Measurements from ENCODE around the gene TEX36. TPM values are rescaled to one million over a fixed set of nuclear protein-coding genes. Genes with fewer than 3 reads are reported as not detected.

TEX36 gene
- total and polyA plus RNA-seq, 2 of the 13 experiments (the other 11 are each of a cell fraction or from before 2014, with no cell fraction given) = not detected

GRCh38 chr10:125611756-125612155 is 71.2 kb downstream of the TEX36 start:
- intact Hi-C loops (cut with micrococcal nuclease; ENCODE audit: unreplicated experiment) = no loop called here
- Histone ChIP-seq H3K36me3 (replicated peaks in 1 of 2; ENCODE audit: control insufficient read depth in 1 of 2, insufficient read depth in 2 of 2, low read length in 2 of 2) (no peaks in the 10 kb centered on the region), H3K4me2 (ENCODE audit: low read depth, low read length) (no peak overlapping the region), H3K9me3 (ENCODE audit: low read length) (no peaks in the 10 kb centered on the region), H3K27ac (ENCODE audit: extremely low read length, insufficient read depth, low read length) (no peak overlapping the region), H3K4me3 (replicated peaks in 1 of 3; ENCODE audit: insufficient read depth in 1 of 3, low read depth in 2 of 3, low read length in 3 of 3) (no peak overlapping the region), H3K9ac (ENCODE audit: insufficient read depth, low read depth, low read length) (no peak overlapping the region), H2AFZ (ENCODE audit: low read length) (no peak overlapping the region), H3K4me1 (ENCODE audit: insufficient read depth, low read length) (no peaks in the 10 kb centered on the region), H3K27me3 (ENCODE audit: control insufficient read depth in 1 of 2, insufficient read depth in 2 of 2, low read length in 2 of 2) (peaks cover 0 to 12% of the 10 kb centered on the region in 2 experiments; a peak in 3 of 5 replicates), H4K20me1 (ENCODE audit: insufficient read depth, low read length) (no peaks in the 10 kb centered on the region), H3K79me2 (ENCODE audit: insufficient read depth, low read length) (no peaks in the 10 kb centered on the region)
- in situ Hi-C loops (cut with HindIII; ENCODE audit: extremely low pct_ligation_motif_present, low pct_unique_long_range_greater_than_20kb) = no loop called here
- no peak for ATAC-seq
- no peak for FAIRE-seq
- DNase-seq (ENCODE audit: low spot score) = no peak
- POLR2A ChIA-PET = no interaction called here
- no TSS peak for BruUV-seq (replicated peaks)
- CTCF ChIA-PET (ENCODE audit: low intra/inter-chr PET ratio, low total read pairs) = no interaction called here
- TF ChIP-seq KDM4B (CRISPR knock-in tag; IDR thresholded peaks at IDR 0.05) = no peak
- TF ChIP-seq JUND (CRISPR knock-in tag; IDR thresholded peaks at IDR 0.05) = no peak
- TF ChIP-seq ONECUT2 (CRISPR knock-in tag; IDR thresholded peaks at IDR 0.05) = no peak
- no peak for TF ChIP-seq SALL1 (CRISPR knock-in tag; IDR thresholded peaks at IDR 0.05)
- TF ChIP-seq HOXA7 (CRISPR knock-in tag; IDR thresholded peaks at IDR 0.05) = no peak
- no peak for TF ChIP-seq NFE2L1 (CRISPR knock-in tag; IDR thresholded peaks at IDR 0.05; ENCODE audit: borderline replicate concordance)
- TF ChIP-seq CBX2 (IDR thresholded peaks at IDR 0.05; ENCODE audit: low read depth, low read length) = no peak
- no peak for TF ChIP-seq CBX2 (CRISPR knock-in tag; IDR thresholded peaks at IDR 0.05; ENCODE audit: low read depth)
- TF ChIP-seq, protein P1, sequence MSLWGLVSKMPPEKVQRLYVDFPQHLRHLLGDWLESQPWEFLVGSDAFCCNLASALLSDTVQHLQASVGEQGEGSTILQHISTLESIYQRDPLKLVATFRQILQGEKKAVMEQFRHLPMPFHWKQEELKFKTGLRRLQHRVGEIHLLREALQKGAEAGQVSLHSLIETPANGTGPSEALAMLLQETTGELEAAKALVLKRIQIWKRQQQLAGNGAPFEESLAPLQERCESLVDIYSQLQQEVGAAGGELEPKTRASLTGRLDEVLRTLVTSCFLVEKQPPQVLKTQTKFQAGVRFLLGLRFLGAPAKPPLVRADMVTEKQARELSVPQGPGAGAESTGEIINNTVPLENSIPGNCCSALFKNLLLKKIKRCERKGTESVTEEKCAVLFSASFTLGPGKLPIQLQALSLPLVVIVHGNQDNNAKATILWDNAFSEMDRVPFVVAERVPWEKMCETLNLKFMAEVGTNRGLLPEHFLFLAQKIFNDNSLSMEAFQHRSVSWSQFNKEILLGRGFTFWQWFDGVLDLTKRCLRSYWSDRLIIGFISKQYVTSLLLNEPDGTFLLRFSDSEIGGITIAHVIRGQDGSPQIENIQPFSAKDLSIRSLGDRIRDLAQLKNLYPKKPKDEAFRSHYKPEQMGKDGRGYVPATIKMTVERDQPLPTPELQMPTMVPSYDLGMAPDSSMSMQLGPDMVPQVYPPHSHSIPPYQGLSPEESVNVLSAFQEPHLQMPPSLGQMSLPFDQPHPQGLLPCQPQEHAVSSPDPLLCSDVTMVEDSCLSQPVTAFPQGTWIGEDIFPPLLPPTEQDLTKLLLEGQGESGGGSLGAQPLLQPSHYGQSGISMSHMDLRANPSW (CRISPR knock-in tag; IDR thresholded peaks at IDR 0.05; ENCODE audit: borderline replicate concordance) = no peak
- 31% methylated on average over 1 of the region's 1 CpG for WGBS (ENCODE audit: low lambda C conversion rate)

All from HepG2 (cell line).